GM10266 (cell line): ENCODE results near the gene DNER.

Experiments
- DNase-seq: peaks from one replicate; pipeline ENCODE4 v3.0.0; 2012; ENCODE audit errors: extremely low spot score
- CTCF ChIP-seq: IDR thresholded peaks from 2 replicates; pipeline ENCODE4 v1.5.1; 2012; ENCODE audit warnings: mild to moderate bottlenecking, low read depth; ENCODE audit not compliant: control insufficient read depth, insufficient read depth; ENCODE audit errors: missing control alignments

The DNER gene

GRCh38 chr2:229319558-229319957 is 394.8 kb downstream of the DNER start:
- TF ChIP-seq CTCF: no peak

GRCh38 chr2:229314117-229314516 is 400.2 kb downstream of the DNER start:
- no peak for TF ChIP-seq CTCF
- DNase-seq: no peak

More at GRCh38 chr2:229319558-229319957, 394.8 kb downstream of the DNER start:
- no peak for DNase-seq

- DNase-seq: no peak
Observed at GRCh38 chr2:229313591-229313990, 400.8 kb downstream of the DNER start.

More at GRCh38 chr2:229313591-229313990, 400.8 kb downstream of the DNER start:
- TF ChIP-seq CTCF: no peak
